Rectal smooth muscle tissue (tissue), 1 donor: ENCODE data around the gene AHRR.
"Not testable (repeated sequence)": the region's sequence is repeated elsewhere in the genome, so short reads cannot be mapped to it uniquely, and the experiment has no call there.

Source experiments
- H3K27ac ChIP-seq: one replicate; pipeline ENCODE4 v1.7.0; 2013; ENCODE audit warnings: low read depth, low read length, inconsistent platforms
- H3K27me3 ChIP-seq: one replicate; pipeline ENCODE4 v1.7.0; 2013; ENCODE audit warnings: low read length; ENCODE audit not compliant: control insufficient read depth, insufficient read depth
- H3K36me3 ChIP-seq: one replicate; pipeline ENCODE4 v1.7.0; 2013; ENCODE audit warnings: low read length; ENCODE audit not compliant: control insufficient read depth, insufficient read depth
- H3K4me1 ChIP-seq: one replicate; pipeline ENCODE4 v1.7.0; 2013; ENCODE audit warnings: low read length; ENCODE audit not compliant: control insufficient read depth, insufficient read depth
- H3K4me3 ChIP-seq: one replicate; pipeline ENCODE4 v1.7.0; 2013; ENCODE audit warnings: low read length
- H3K9ac ChIP-seq: one replicate; pipeline ENCODE4 v1.7.0; 2013; ENCODE audit warnings: low read length

AHRR gene

DNA sequence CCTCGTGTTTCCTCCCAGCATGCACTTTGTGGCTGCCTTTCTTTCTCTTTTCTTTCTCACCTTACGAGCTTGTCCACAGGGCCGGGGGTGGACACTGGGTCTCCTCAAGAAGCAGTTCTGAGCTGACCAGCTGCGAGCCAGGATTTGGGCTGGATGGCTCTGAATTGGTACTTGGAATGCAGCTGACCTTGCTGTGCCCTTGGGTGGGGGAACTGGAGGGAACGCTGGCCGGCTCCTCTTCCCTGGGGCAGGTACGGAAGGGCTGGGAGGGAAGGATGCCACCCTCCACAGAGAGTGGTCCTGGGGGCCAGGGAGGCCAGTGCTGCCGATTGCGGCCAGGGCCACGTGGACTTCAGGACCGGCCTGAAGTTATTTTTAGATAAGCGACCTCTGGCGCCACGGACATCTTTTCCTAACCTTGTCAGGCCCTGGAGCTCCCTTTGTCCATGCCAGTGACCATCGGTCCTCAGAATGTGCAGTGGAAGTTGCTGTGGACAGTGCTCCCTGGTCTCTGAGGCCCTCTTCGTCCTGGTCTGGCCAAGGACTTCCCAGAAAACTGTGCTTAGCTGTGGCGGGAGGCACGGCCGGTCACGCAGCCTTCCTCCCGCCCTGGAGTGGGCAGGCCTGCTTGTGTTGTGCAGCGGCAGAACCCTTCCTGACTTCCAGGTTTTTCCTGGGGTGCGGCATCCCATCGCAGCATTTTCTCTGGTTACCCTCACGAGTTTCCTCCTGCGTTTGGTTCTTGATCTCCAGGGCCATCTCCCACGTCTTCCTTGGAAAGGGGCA is 13.5 kb upstream of the AHRR start:
- Histone ChIP-seq H3K9ac (no peak overlapping the region), H3K27ac (no peak overlapping the region), H3K4me1 (peaks cover 7% of the 10 kb centered on the region), H3K4me3 (no peak overlapping the region), H3K27me3 (no peaks in the 10 kb centered on the region), H3K36me3 (peaks cover 12% of the 10 kb centered on the region)

DNA sequence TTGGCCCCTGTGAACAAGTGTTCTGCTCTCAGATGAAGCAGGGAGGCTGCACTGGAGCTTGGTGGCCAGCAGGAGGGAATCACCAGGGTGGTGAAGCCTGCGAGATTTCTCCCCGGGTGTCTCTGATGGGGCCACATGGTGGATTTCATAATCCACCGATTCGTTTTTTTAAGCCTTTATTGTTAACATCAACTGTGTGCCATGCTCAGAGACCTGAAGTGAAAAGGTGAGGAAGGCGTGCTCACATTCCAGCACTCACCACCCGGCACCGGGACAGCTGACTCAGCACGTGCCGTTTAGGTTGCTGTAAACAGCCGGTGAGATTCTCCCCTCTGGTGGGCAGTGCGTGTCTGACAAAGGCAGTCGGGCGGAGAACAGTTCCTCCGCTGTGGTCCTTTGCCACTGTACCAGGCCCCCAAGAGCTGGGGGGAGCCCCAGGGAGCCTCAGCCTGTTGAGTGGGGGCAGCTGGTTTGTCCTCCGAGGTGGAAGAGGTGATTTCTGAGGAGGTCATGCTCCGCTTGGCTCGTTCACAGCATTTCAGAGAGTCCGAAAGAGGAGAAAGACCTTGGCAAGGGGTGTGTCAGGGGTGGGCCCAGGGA is 12.7 kb upstream of the AHRR start:
- Histone ChIP-seq H3K9ac (no peak overlapping the region), H3K36me3 (peaks cover 17% of the 10 kb centered on the region), H3K27me3 (no peaks in the 10 kb centered on the region), H3K4me1 (peaks cover 7% of the 10 kb centered on the region), H3K4me3 (no peak overlapping the region), H3K27ac (no peak overlapping the region)

DNA sequence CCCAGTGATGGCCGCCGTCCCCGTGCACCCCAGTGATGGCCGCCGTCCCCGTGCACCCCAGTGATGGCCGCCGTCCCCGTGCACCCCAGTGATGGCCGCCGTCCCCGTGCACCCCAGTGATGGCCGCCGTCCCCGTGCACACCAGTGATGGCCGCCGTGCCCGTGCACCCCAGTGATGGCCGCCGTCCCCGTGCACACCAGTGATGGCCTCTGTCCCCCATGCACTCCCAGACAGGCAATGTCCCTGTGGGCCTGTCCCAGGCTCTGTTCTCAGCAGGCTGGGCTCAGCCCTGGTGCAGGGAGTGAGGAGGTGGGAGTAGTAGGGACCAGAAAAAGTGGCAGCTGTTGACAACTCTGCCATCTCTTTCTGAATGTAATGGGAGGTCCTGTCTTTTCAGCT is 11.7 kb upstream of the AHRR start:
- peaks cover 20% of the 10 kb centered on the region for H3K36me3 ChIP-seq
- not testable (repeated sequence) for H3K9ac ChIP-seq, H3K4me3 ChIP-seq, H3K27ac ChIP-seq, H3K27me3 ChIP-seq, H3K4me1 ChIP-seq

DNA sequence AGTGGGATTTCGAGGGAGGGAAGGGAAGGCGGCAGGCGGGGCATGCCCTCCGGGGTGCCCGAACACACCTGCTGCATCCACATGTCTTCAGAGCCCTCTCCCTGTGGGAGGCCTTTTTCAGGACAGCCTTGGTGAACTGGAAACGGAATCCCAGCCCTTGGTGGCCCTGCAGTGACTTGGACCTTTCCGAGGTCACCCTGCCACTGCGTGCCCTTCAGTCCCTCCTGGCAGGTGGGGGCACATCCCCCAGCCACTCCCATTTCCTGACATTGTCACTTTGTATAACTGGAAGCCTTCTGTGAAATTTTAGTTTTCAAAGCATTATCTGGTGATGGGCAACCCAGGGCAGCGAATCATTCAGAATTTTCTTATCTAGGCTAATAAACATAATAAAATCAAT is 11.0 kb upstream of the AHRR start:
- Histone ChIP-seq H3K4me1 (peaks cover 7% of the 10 kb centered on the region), H3K27ac (no peak overlapping the region), H3K4me3 (no peak overlapping the region), H3K27me3 (no peaks in the 10 kb centered on the region), H3K36me3 (peaks cover 27% of the 10 kb centered on the region), H3K9ac (no peak overlapping the region)

DNA sequence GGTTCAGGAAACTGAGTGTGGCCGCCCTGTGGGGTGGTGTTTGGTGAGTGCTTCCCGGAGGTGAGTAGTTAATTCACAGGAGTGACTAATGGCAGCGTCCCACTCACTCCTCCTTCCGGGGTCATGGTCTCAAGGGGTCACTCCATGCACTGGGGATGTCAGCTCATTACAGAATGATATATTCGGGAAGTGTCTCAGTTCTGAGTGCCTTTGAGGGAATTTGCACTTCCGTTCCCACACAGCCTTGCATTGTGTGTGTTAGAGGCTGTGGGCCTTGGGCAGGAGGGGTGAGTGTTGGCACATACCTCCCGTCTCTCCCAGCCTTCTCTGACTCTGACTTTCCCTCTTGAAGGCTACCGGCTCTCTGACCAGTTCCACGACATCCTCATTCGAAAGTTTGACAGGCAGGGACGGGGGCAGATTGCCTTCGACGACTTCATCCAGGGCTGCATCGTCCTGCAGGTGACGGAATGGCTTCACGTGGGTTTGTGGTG is 10.5 kb upstream of the AHRR start:
- no peak overlapping the region for H3K27ac ChIP-seq
- peaks cover 29% of the 10 kb centered on the region for H3K36me3 ChIP-seq
- no peaks in the 10 kb centered on the region for H3K27me3 ChIP-seq
- H3K4me1 ChIP-seq: peaks cover 7% of the 10 kb centered on the region
- no peak overlapping the region for H3K9ac ChIP-seq
- no peak overlapping the region for H3K4me3 ChIP-seq

DNA sequence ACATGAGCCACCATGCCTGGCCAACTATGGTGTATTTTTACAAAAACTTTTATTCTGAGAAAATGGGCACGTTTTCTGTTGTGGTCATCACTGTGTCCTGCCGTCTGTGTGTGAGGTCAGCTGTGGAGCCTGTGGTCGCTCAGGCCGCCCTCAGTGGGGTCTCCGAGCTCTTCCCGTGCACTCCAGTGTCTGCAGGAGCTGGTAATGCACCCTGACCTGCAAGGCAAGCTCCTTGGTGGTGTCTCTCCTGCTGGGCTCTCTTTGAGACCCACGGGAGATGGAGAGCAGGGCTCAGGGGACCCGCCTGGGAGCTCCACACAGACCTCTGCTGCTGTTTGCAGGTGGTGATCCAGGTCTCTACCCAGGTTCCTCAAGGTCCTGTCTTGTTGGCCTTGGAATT is 9.6 kb upstream of the AHRR start:
- H3K4me1 ChIP-seq: peaks cover 7% of the 10 kb centered on the region
- H3K36me3 ChIP-seq: peaks cover 31% of the 10 kb centered on the region

DNA sequence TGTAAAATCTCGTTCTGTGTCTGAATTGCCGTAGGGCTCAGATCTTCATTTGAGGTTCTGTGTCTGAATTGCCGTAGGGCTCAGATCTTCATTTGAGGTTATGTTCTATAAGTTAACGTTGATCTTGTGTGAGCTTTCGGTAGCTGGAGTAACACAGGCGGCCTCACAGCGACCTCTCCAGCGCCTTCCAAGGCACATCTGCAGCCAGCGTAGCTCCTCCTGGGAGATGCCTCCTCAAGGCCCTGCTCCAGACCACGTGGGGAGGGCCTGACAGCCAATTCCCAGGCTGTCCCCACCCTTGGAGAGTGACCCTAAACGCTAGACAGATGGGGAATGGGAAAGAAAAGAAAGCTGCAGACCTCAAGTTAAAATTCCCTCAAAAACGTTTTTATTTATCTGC is 8.7 kb upstream of the AHRR start:
- Histone ChIP-seq H3K36me3 (peaks cover 23% of the 10 kb centered on the region), H3K4me1 (peaks cover 7% of the 10 kb centered on the region)

More for the DNA sequence above, 9.6 kb upstream of the AHRR start:
- H3K4me3 ChIP-seq: no peak overlapping the region
- H3K9ac ChIP-seq: no peak overlapping the region
- no peak overlapping the region for H3K27ac ChIP-seq
- H3K27me3 ChIP-seq: no peaks in the 10 kb centered on the region

DNA sequence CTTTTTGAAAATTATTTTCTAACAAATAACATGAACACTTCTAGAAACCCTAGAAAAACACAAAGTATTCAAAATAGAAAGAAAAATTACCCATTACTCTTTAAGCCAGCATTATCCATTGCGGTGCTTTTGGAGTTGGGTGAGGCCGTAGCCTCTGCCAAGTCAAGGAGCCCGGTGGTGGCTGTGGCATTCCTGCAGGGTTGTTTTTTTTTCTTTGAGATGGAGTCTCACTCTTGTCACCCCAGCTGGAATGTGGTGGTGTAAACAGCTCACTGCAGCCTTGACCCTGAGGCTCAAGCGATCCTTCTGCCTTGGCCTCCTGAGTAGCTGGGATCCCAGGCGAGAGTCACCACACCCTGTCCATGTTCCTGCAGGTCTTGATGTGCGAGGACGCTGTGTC is 8.2 kb upstream of the AHRR start:
- H3K27ac ChIP-seq: no peak overlapping the region
- no peaks in the 10 kb centered on the region for H3K27me3 ChIP-seq
- H3K36me3 ChIP-seq: peaks cover 21% of the 10 kb centered on the region
- H3K9ac ChIP-seq: no peak overlapping the region
- no peak overlapping the region for H3K4me3 ChIP-seq
- H3K4me1 ChIP-seq: peaks cover 7% of the 10 kb centered on the region

More for the DNA sequence above, 8.7 kb upstream of the AHRR start:
- Histone ChIP-seq H3K27ac (no peak overlapping the region), H3K27me3 (no peaks in the 10 kb centered on the region), H3K4me3 (no peak overlapping the region), H3K9ac (no peak overlapping the region)

DNA sequence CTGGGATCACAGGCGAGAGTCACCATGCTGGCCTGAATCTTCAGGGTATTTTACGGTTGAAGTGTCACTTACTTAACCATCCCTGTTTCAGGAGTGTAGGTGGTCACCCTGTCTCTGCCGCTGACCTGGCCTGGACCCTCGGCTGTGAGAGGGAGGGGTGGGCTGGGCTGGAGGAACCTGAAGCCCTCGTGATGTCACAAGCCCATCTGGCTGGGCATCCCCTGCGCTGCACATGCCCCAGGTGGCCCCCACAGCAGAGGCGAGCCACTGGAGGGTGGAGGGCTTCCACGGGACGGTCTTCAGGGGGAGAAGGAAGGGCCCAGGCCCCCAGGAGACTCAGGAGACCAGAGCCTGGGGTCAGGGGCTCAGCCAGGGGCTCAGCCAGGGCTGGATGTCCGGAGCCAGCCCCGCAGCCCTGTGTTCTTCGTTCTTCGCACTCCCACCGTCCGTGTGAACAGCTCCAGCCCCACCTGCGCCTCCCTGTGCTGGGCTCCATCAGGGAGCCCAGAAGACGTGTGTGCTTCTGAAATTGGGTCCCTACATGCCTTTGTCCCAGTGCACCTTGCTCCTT is 7.6 kb upstream of the AHRR start:
- H3K36me3 ChIP-seq: peaks cover 21% of the 10 kb centered on the region
- H3K4me3 ChIP-seq: no peak overlapping the region
- no peak overlapping the region for H3K9ac ChIP-seq

DNA sequence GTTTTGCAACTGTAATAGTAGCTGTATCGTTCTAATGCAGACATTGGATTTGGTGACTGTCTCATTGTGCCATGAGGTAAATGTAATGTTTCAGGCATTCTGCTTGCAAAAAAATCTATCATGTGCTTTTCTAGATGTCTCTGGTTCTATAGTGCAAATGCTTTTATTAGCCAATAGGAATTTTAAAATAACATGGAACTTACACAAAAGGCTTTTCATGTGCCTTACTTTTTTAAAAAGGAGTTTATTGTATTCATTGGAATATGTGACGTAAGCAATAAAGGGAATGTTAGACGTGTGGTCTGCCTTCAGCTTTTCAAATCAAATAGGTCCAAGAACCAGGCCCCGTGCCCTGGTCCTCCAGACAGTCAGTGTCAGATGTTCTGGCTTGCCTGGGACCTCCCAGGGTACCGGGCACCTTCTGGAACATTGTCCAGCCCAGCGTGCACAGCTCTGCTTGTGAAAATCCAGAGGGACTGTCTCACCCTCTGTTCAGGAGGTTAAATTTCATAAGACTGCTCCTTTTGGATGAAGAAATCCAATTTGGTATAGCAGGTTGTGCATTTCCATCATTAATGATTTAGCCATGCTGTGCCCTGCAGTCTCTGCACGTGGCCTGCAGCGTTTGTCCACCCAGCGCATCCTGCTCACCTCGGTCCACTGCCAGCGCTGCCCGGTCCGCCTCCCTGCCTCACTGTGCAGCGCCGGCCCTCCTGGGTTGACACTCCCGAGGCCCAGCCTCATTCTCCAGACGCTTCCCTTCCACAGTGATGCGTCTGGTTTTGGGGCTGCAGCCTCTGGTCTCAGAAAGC is 6.6 kb upstream of the AHRR start:
- H3K36me3 ChIP-seq: peaks cover 21% of the 10 kb centered on the region
- H3K9ac ChIP-seq: no peak overlapping the region
- peaks cover 6% of the 10 kb centered on the region for H3K27me3 ChIP-seq
- H3K4me1 ChIP-seq: no peaks in the 10 kb centered on the region
- no peak overlapping the region for H3K27ac ChIP-seq
- H3K4me3 ChIP-seq: no peak overlapping the region

More for the DNA sequence above, 7.6 kb upstream of the AHRR start:
- Histone ChIP-seq H3K27me3 (no peaks in the 10 kb centered on the region), H3K4me1 (peaks cover 5% of the 10 kb centered on the region), H3K27ac (no peak overlapping the region)

DNA sequence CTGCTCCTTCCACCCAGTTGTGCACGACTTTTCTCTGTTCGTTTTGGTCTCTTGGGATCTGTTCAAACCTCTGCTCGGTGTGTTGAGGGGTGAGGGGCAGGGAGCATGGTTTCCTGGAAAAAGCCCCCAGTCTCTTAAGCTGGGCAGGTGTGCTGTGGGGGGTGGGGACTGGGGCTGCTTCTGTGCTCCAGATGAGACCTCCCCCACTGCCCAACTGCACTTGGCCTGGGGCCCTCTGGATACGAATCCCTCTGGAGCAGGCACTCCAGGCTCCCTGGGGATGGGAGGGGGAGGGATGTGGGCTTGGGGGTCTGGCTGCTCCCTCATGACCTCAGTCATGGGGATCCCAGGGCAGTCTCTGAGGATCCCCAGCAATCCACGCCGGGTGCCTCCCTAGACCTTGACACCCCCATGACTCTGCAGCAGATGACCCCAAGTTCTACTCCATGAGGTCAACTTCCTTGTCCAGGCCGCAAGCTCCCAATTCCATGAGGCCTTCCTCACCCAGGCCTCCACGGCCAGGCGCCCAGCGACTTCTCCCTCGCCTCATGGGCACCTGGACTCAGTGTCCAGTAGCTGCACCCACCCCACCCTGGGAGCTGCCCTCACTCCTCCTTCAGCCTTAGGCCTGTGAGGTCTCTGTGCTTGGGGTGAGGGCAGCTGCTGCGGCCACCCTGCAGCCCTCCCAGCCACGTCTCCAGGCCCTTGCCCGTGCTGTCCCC is 5.9 kb upstream of the AHRR start:
- H3K27ac ChIP-seq: no peak overlapping the region
- peaks cover 8% of the 10 kb centered on the region for H3K27me3 ChIP-seq
- H3K4me3 ChIP-seq: no peak overlapping the region
- H3K9ac ChIP-seq: no peak overlapping the region
- H3K4me1 ChIP-seq: no peaks in the 10 kb centered on the region
- H3K36me3 ChIP-seq: peaks cover 21% of the 10 kb centered on the region
